H1 (cell line): ENCODE results near the gene PKD1. TPM values are rescaled to one million over a fixed set of nuclear protein-coding genes. Genes with fewer than 3 reads are reported as not detected.

Source experiments
- CTCF ChIA-PET: fragments of 300-600 bp; sonication (Branson Sonifier 250); formaldehyde crosslinking; loops from one replicate; lab custom pipeline; 2021; ENCODE audit not compliant: partially characterized antibody; lab: Charles Lee
- POLR2A ChIA-PET: fragments of 300-600 bp; sonication (Branson Sonifier 250); formaldehyde crosslinking; loops from one replicate; lab custom pipeline; 2021; ENCODE audit warnings: inconsistent platforms; ENCODE audit not compliant: partially characterized antibody; lab: Charles Lee
- DNase-seq, 2 experiments: peaks; one replicate each; pipeline versions ENCODE4 v3.0.0 to v3.0.0-alpha.2; 2010 to 2022; ENCODE audit warnings: low spot score in 2 of 2, low read depth in 1 of 2, mixed read lengths in 1 of 2
- FAIRE-seq: peaks from 2 replicates; lab custom pipeline; 2011; peaks lifted over from hg19 to GRCh38; lab: Jason Lieb, UNC
- H2AFZ ChIP-seq: 2 replicates; pipeline ENCODE4 v1.8.1; 2012; ENCODE audit warnings: low read length, inconsistent platforms
- H2AK5ac ChIP-seq: 2 replicates; pipeline ENCODE4 v1.6.1; 2013; ENCODE audit warnings: low read depth, low read length
- H2BK120ac ChIP-seq: replicated peaks from 2 replicates; pipeline ENCODE3; 2013; ENCODE audit warnings: low read depth, low read length, inconsistent platforms
- H2BK12ac ChIP-seq: 2 replicates; pipeline ENCODE4 v1.6.1; 2013; ENCODE audit warnings: low read depth, low read length
- H2BK15ac ChIP-seq: 2 replicates; pipeline ENCODE4 v1.6.1; 2013; ENCODE audit warnings: low read length
- H2BK20ac ChIP-seq: 2 replicates; pipeline ENCODE4 v1.6.1; 2013; ENCODE audit warnings: low read length
- H2BK5ac ChIP-seq: 2 replicates; pipeline ENCODE4 v1.6.1; 2013; ENCODE audit warnings: low read depth, low read length
- H3K14ac ChIP-seq: 2 replicates; pipeline ENCODE4 v1.6.1; 2013; ENCODE audit warnings: inconsistent platforms; ENCODE audit not compliant: insufficient read length
- H3K18ac ChIP-seq: 2 replicates; pipeline ENCODE4 v1.6.1; 2013; ENCODE audit warnings: low read length; ENCODE audit errors: extremely low read depth
- H3K23ac ChIP-seq: 2 replicates; pipeline ENCODE4 v1.6.1; 2013; ENCODE audit warnings: inconsistent platforms; ENCODE audit not compliant: insufficient read length
- H3K23me2 ChIP-seq: 2 replicates; pipeline ENCODE4 v1.6.1; 2013; ENCODE audit warnings: low read depth, low read length
- H3K27ac ChIP-seq: 2 replicates; pipeline ENCODE4 v1.6.1; 2011; ENCODE audit warnings: low read depth, low read length, inconsistent platforms
- H3K27me3 ChIP-seq, 4 experiments: replicated peaks in 1 of 4; 1 replicate in 1 of 4; 2 replicates in 3 of 4; pipeline versions ENCODE4 v1.6.1 to v1.8.1; 2011 to 2013; ENCODE audit warnings: low read length in 3 of 4, mild to moderate bottlenecking in 3 of 4, inconsistent platforms in 2 of 4, mixed read lengths in 2 of 4, moderate library complexity in 1 of 4; ENCODE audit not compliant: control insufficient read depth in 3 of 4, insufficient read depth in 3 of 4; ENCODE audit errors: extremely low read depth in 1 of 4
- H3K36me3 ChIP-seq, 4 experiments: 2 replicates each; pipeline versions ENCODE4 v1.6.1 to v1.8.1; 2011 to 2013; ENCODE audit warnings: mild to moderate bottlenecking in 4 of 4, low read length in 3 of 4, moderate library complexity in 2 of 4, control low read depth in 1 of 4, inconsistent platforms in 1 of 4; ENCODE audit not compliant: insufficient read depth in 4 of 4, control insufficient read depth in 2 of 4
- H3K4ac ChIP-seq: replicated peaks from 2 replicates; pipeline ENCODE3; 2013; ENCODE audit warnings: low read length, low read depth, mixed read lengths, inconsistent platforms; ENCODE audit not compliant: insufficient read length
- H3K4me1 ChIP-seq, 4 experiments: replicated peaks in 1 of 4; 1 replicate in 1 of 4; 2 replicates in 3 of 4; pipeline versions ENCODE4 v1.6.1 to v1.8.1; 2011 to 2013; ENCODE audit warnings: low read length in 3 of 4, inconsistent platforms in 2 of 4, mixed read lengths in 1 of 4; ENCODE audit not compliant: insufficient read depth in 4 of 4, control insufficient read depth in 3 of 4
- H3K4me2 ChIP-seq, 2 experiments: 2 replicates each; pipeline versions ENCODE4 v1.6.1 to v1.8.1; 2011 to 2013; ENCODE audit warnings: low read depth in 2 of 2, low read length in 2 of 2, control low read depth in 1 of 2, inconsistent platforms in 1 of 2, mild to moderate bottlenecking in 1 of 2; ENCODE audit not compliant: insufficient read depth in 1 of 2
- H3K4me3 ChIP-seq, 4 experiments: fragments of 200-600, 300-600 bp in 1 of 4; sonication (generic), shearing (Covaris generic), sonication (Bioruptor Twin) in 1 of 4; 2 replicates each; pipeline versions ENCODE4 v1.5.1 to v1.8.1; 2011 to 2016; ENCODE audit warnings: low read length in 4 of 4, low read depth in 3 of 4, control low read depth in 2 of 4, inconsistent platforms in 2 of 4, mild to moderate bottlenecking in 2 of 4, mixed read lengths in 1 of 4, moderate library complexity in 1 of 4; ENCODE audit not compliant: insufficient read depth in 2 of 4; ENCODE audit errors: extremely low read depth in 1 of 4
- H3K56ac ChIP-seq: replicated peaks from 2 replicates; pipeline ENCODE3; 2013; ENCODE audit warnings: low read depth, mild to moderate bottlenecking, mixed read lengths, low read length, inconsistent platforms; ENCODE audit not compliant: insufficient read length
- H3K79me1 ChIP-seq: 2 replicates; pipeline ENCODE4 v1.6.1; 2013; ENCODE audit warnings: low read depth, low read length, control low read depth
- H3K79me2 ChIP-seq, 2 experiments: 2 replicates each; pipeline versions ENCODE4 v1.6.1 to v1.8.1; 2012 to 2013; ENCODE audit warnings: low read length in 2 of 2, mild to moderate bottlenecking in 2 of 2, inconsistent platforms in 1 of 2; ENCODE audit not compliant: insufficient read depth in 2 of 2, control insufficient read depth in 1 of 2
- H3K9ac ChIP-seq, 4 experiments: replicated peaks in 1 of 4; 1 replicate in 1 of 4; 2 replicates in 3 of 4; pipeline versions ENCODE4 v1.6.1 to v1.8.1; 2011 to 2013; ENCODE audit warnings: low read depth in 3 of 4, low read length in 3 of 4, control low read depth in 2 of 4, mild to moderate bottlenecking in 2 of 4, moderate library complexity in 2 of 4, inconsistent platforms in 1 of 4; ENCODE audit errors: extremely low read depth in 1 of 4
- H3K9me3 ChIP-seq, 2 experiments: 2 replicates each; pipeline versions ENCODE4 v1.6.1 to v1.8.1; 2012 to 2013; ENCODE audit warnings: mild to moderate bottlenecking in 2 of 2, moderate library complexity in 2 of 2, control low read depth in 1 of 2, inconsistent platforms in 1 of 2, low read depth in 1 of 2, low read length in 1 of 2, mixed read lengths in 1 of 2; ENCODE audit not compliant: insufficient read depth in 2 of 2
- H4K20me1 ChIP-seq, 2 experiments: replicated peaks in 1 of 2; 2 replicates each; pipeline versions ENCODE3 to v1.8.1; 2011 to 2013; ENCODE audit warnings: inconsistent platforms in 2 of 2, low read length in 2 of 2, mild to moderate bottlenecking in 1 of 2; ENCODE audit not compliant: insufficient read depth in 2 of 2, control insufficient read depth in 1 of 2
- H4K5ac ChIP-seq: 2 replicates; pipeline ENCODE4 v1.6.1; 2013; ENCODE audit warnings: low read length, low read depth, mixed read lengths, inconsistent platforms; ENCODE audit not compliant: insufficient read length
- H4K8ac ChIP-seq: 2 replicates; pipeline ENCODE4 v1.8.0; 2013; ENCODE audit warnings: mild to moderate bottlenecking, moderate library complexity, low read length, inconsistent platforms; ENCODE audit not compliant: insufficient read depth; ENCODE audit errors: extremely low read depth
- H4K91ac ChIP-seq: replicated peaks from 2 replicates; pipeline ENCODE3; 2013; ENCODE audit warnings: low read length, mixed read lengths, inconsistent platforms; ENCODE audit not compliant: insufficient read length
- BACH1 ChIP-seq: IDR thresholded peaks from 2 replicates; pipeline ENCODE4 v1.6.1; 2012; ENCODE audit warnings: low read length, improper control_type of control experiment
- CBX5 ChIP-seq: fragments of 300-800, 300-1000 bp; sonication (generic); IDR thresholded peaks from 2 replicates; pipeline ENCODE4 v1.7.1; 2016; ENCODE audit warnings: antibody characterized with exemption, low read length, low read depth
- KDM4A ChIP-seq: IDR thresholded peaks from one replicate; pipeline ENCODE4 v1.7.1; 2012; ENCODE audit warnings: low read depth, mild to moderate bottlenecking, moderate library complexity, low read length, inconsistent platforms; ENCODE audit not compliant: severe bottlenecking
- SIRT6 ChIP-seq: IDR thresholded peaks from one replicate; pipeline ENCODE4 v1.7.1; 2012; ENCODE audit warnings: low read length, inconsistent platforms
- SP2 ChIP-seq: IDR thresholded peaks from 2 replicates; pipeline ENCODE4 v1.6.1; 2012; ENCODE audit warnings: mild to moderate bottlenecking, low read length, inconsistent platforms
- TBP ChIP-seq: IDR thresholded peaks from 2 replicates; pipeline ENCODE4 v1.6.1; 2011; ENCODE audit warnings: low read depth, low read length, improper control_type of control experiment
- TEAD4 ChIP-seq: IDR thresholded peaks from 2 replicates; pipeline ENCODE4 v1.6.1; 2012; ENCODE audit warnings: low read depth, low read length, inconsistent platforms, mixed read lengths
- WGBS, 2 experiments: shearing (Covaris generic) in 1 of 2; methylation state at CpG; one replicate each; pipeline versions ENCODE4 v1.1.6 to v1.1.7; 2013 to 2015; ENCODE audit warnings: low lambda C conversion rate in 2 of 2, mixed read lengths in 2 of 2, inconsistent platforms in 1 of 2, low coverage in 1 of 2, missing lambda C conversion rate in 1 of 2; ENCODE audit not compliant: insufficient replicate concordance in 2 of 2, insufficient coverage in 1 of 2, insufficient read length in 1 of 2; ENCODE audit errors: extremely low coverage in 1 of 2, missing lambda C conversion rate in 1 of 2; 5-methylcytosine and 5-hydroxymethylcytosine counted together
- polyA plus RNA-seq, 7 experiments: library from polyadenylated mRNA; depleted of rRNA in 3 of 7; stranded (reverse) in 5 of 7; unstranded in 2 of 7; fragments of >200 nt in 5 of 7; fragments of 200-250 nt in 2 of 7; gene quantifications; 1 replicate in 5 of 7; 2 replicates in 1 of 7; 4 replicates in 1 of 7; pipeline versions ENCODE4 v1.2.1 to v1.2.3, GENCODE V29; 2011 to 2013; ENCODE audit warnings: missing spikeins in 2 of 7, mixed read lengths in 2 of 7
- total RNA-seq: library from RNA; stranded (reverse); fragmentation: NEBNext Ultra II Directional; extraction: Animal tissue kit (Norgen Biotek cat#: 25700); gene quantifications from 2 replicates; pipeline ENCODE4 v1.2.1, GENCODE V29; 2021

PKD1 gene
- total and polyA plus RNA-seq, 2 of the 8 experiments (the other 6 are each of a cell fraction or from before 2014, with no cell fraction given), result 40.6 to 52.7 TPM

DNA sequence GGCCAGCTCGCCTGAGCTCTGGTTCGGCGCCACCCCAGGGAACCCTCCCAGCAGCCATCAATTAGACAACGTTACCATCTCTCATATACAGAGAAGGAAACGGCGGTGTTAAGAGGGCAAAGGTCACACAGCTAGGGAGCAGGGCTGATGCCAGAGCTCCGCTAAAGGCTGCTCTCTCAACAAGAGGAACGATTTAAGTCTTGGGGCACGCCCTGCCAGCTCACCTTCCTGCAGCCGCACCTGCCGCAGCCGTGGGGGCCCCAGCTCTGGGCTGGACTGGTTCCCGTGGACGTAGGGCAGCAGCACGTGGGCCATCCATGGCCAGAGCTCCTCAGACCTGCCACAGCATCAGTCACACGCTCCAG is 43.5 kb downstream of the PKD1 start:
- Histone ChIP-seq H2BK12ac (no peak overlapping the region; the same call in 1 of the 2 replicates), H3K18ac (no peak overlapping the region), H3K79me1 (no peaks in the 10 kb centered on the region), H3K56ac (no peak overlapping the region), H3K79me2 (no peaks in the 10 kb centered on the region), H3K27ac (no peak overlapping the region), H2BK5ac (no peak overlapping the region), H3K14ac (no peak overlapping the region), H3K9ac (peak overlapping the region in 1 of 4 experiments; percentile 30; a peak in 1 of 7 replicates), H3K9me3 (no peaks in the 10 kb centered on the region), H3K4me1 (peaks cover 0 to 12% (median 9%) of the 10 kb centered on the region in 4 experiments; a peak in 5 of 7 replicates), H4K8ac (no peak overlapping the region), H2AFZ (no peak overlapping the region), H3K4ac (no peak overlapping the region), H3K27me3 (no peaks in the 10 kb centered on the region), H2BK120ac (no peak overlapping the region), H4K91ac (no peak overlapping the region), H4K20me1 (peaks cover 8 to 17% of the 10 kb centered on the region in 2 experiments), H3K23me2 (peaks cover 6% of the 10 kb centered on the region; the same call in 1 of the 2 replicates), H4K5ac (no peak overlapping the region), H3K23ac (no peak overlapping the region), H3K36me3 (peaks cover 0 to 19% (median 0%) of the 10 kb centered on the region in 4 experiments; a peak in 2 of 8 replicates), H3K4me2 (peak overlapping the region; percentile 46 to 96; a peak in 2 of 4 replicates), H3K4me3 (no peak overlapping the region), H2BK20ac (no peak overlapping the region), H2AK5ac (no peak overlapping the region), H2BK15ac (no peak overlapping the region)
- DNase-seq (no peak), FAIRE-seq (no peak)
- ChIA-PET CTCF (interaction anchor here (0.9 to 3.8 kb wide), 14 partner anchors 12 to 86 kb away, joined by 3 to 25 read pairs (median 4); partner anchors contain the start of gene PKD1), POLR2A (interaction anchor here (0.6 to 6.9 kb wide), 14 partner anchors 9 to 310 kb away, joined by 3 to 54 read pairs (median 3); partner anchors contain the start of genes NUBP2, SPSB3 and TRAF7)
- TF ChIP-seq SP2 (no peak), BACH1 (no peak), KDM4A (no peak), TEAD4 (no peak), TBP (no peak), CBX5 (no peak), SIRT6 (no peak)
- 87% methylated on average over 16 of the region's 16 CpGs; no CpG with 5 or more reads in 1 of the 2 experiments for WGBS, 2 experiments
